Upper lobe of left lung (tissue), 4 donors: ENCODE measurements around the gene VPS26C.

ENCODE experiments used
- EP300 ChIP-seq, 4 donors: sonication (generic); formaldehyde crosslinking; IDR thresholded peaks; one replicate each; pipeline ENCODE4 v1.5.1; 2017; ENCODE audit warnings: antibody characterized with exemption in 4 of 4, control low read depth in 2 of 4
- POLR2A ChIP-seq, 4 donors: fragments of 450-650 bp; IDR thresholded peaks; one replicate each; pipeline ENCODE4 v1.5.1; 2016 to 2017; ENCODE audit warnings: antibody characterized with exemption in 4 of 4, mild to moderate bottlenecking in 2 of 4
- POLR2AphosphoS5 ChIP-seq, 2 donors: sonication (generic); formaldehyde crosslinking; IDR thresholded peaks; one replicate each; pipeline ENCODE4 v1.5.1; 2017; ENCODE audit warnings: antibody characterized with exemption in 2 of 2
- TF ChIP-seq, protein P1 (sequence below), 6 experiments: fragments of 450-650 bp in 4 of 6; fragments of 200-600 bp in 2 of 6; sonication (generic) in 2 of 6; IDR thresholded peaks; one replicate each; pipeline ENCODE4 v1.5.1; 2016 to 2019; ENCODE audit warnings: antibody characterized with exemption in 6 of 6

GRCh38 chr21:37226041-37226920 lies 40.9 kb downstream of the VPS26C start:
- TF ChIP-seq, protein P1, sequence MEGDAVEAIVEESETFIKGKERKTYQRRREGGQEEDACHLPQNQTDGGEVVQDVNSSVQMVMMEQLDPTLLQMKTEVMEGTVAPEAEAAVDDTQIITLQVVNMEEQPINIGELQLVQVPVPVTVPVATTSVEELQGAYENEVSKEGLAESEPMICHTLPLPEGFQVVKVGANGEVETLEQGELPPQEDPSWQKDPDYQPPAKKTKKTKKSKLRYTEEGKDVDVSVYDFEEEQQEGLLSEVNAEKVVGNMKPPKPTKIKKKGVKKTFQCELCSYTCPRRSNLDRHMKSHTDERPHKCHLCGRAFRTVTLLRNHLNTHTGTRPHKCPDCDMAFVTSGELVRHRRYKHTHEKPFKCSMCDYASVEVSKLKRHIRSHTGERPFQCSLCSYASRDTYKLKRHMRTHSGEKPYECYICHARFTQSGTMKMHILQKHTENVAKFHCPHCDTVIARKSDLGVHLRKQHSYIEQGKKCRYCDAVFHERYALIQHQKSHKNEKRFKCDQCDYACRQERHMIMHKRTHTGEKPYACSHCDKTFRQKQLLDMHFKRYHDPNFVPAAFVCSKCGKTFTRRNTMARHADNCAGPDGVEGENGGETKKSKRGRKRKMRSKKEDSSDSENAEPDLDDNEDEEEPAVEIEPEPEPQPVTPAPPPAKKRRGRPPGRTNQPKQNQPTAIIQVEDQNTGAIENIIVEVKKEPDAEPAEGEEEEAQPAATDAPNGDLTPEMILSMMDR (IDR thresholded peaks at IDR 0.05) = no peak
- TF ChIP-seq EP300 (IDR thresholded peaks at IDR 0.05) = no peak
- no peak for TF ChIP-seq POLR2AphosphoS5 (IDR thresholded peaks at IDR 0.05)
- TF ChIP-seq POLR2A (IDR thresholded peaks at IDR 0.05) = no peak
